Measurements from ENCODE around the gene SIGLEC1.

Gene SIGLEC1

DNA sequence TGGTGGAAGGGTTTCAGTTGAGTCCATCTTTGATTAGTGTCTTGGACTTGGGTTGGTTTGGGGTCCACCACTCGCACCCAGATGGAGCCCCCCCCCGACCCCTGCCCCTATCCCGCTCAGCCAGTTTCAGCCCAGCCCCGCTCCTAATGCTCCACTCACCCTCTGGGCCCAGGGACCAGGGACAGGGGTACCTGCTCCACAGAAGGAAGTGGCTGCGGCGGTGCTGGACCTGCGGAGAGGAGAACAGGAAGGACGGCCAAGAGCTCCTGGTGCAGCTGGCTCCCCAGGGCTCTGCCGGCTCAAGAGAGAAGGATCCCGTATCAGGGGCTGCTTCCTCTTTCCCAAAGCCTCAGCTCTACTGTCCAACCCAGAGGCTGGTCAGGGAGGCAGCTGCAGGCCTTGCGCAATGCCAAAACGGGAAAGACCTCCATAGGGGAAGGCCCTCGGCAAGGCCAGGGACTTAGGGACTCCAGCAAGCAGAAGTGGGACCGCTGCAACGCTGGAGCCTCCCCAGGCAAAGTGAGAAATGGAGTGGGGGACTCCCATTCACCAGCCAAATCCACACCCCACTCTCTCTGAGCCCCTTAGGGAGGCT is at the start of gene SIGLEC1:
TSS of gene SIGLEC1 (minus strand) at position 322 of the 595 bp plus-strand sequence. CDS start 5,472 bp downstream, outside the sequence.
- DNase-seq: no peak

DNA sequence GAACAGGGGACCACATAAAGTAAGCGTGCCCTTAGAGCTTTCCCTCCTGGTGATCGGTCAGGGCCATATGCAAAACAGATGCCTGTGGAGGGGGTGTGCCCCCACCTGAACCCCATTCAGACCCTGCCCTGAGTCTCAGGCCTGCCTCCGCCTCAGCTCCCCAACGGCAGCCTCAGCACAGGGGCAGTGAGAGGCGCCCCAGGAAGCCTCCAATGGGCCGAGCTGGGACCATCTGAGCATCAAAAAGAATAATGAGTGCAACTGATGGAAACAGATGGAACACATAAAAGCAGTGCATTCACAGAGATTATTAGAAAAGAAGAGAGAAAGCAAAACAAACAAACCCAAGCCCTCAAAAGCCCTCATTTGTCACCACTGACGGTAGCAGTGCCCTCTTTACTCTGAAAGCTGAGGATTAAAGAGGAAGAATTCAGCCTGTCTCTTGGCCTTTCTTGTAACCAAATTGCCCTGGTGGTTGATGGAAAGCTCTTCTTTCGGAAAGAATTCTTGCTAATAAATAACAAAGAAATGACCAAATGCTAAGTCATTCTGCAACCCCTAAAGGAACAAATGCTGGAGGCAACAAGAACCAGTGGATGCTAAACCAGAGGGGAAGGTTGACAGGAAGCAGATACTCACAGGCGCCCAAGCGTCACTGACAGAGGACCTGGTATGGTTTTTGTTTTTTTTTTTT is 48.4 kb upstream of the SIGLEC1 start:
- DNase-seq: no peak

DNA sequence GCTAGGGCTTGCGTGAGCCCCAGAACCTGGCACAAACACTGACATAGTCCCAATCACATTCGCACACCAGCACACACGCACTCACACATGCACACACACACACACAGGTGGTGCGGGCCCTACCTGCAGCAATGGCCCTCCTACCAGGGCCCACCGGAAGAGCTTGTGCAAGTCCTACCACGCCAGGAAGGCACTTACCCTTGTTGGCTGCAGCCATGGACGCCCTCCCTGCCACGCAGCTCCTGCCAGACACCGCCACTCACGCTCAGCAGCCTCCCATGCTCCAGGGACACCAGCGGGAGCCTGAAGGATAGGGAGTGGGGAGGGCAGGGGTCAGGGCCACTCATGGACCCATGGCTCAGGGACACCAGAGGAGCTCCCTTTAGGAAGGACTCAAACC is 47.5 kb upstream of the SIGLEC1 start:
- DNase-seq: no peak

DNA sequence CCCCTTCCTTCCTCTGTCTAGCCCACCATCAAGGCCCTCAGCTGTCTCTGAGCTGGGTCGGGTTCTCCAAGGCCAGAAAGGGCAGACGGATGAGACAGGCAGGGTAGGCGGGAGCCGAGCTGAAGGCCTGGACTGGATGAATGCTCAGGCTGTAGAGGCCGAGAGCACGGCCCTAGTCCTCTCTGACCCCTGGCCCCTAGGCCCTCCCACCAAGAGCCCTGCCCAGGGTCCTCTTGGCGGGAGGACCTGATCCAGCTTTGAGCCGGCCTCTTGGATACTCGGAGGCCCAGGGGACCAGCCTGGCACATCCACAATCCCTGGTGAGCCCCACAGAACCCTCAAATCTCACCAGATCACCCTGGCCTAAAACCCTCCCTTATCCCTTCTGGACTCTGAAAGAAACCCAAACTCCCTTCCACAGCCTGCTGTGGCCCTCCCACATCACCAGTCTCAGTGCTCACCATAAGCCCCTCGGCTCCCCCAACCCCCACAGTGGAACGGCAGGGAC is 47.0 kb upstream of the SIGLEC1 start:
- DNase-seq: no peak

DNA sequence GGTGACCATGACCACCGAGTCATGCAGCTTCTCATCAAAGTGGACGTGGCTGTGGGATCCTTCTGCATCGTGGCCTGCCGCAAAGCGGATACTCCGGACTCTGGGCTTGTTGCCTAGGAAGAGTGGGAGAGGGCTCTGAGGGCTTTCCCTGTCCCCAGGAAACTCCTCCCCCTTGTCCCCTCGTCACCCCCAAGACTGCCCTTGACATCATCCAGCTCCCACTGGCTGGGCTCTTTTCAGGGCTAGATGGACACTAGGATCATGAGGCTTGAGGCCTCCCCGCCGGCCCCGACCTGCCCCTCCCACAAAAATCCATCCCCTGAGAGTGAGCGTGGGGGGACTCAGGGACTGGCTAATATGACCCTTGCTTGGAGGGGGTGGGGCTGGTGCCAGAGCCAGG is 46.2 kb upstream of the SIGLEC1 start:
- no peak for DNase-seq

DNA sequence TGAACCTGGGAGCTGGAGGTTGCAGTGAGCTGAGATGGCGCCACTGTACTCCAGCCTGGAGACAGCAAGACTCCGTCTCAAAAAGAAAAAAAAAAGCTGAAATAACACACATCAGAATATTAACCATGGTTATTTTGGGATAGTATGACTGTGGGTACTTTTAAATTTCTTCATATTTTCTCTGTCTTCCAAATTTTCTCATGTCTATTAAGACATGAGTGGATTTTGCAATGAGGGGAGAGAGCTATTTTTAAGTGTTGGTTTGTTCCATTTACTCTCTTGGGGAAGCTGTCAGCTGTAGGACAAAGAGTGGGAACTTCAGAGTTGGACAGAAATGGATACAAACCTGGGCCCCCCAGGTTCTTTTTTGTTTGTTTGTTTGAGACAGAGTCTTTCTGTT is 44.9 kb upstream of the SIGLEC1 start:
- DNase-seq: no peak

DNA sequence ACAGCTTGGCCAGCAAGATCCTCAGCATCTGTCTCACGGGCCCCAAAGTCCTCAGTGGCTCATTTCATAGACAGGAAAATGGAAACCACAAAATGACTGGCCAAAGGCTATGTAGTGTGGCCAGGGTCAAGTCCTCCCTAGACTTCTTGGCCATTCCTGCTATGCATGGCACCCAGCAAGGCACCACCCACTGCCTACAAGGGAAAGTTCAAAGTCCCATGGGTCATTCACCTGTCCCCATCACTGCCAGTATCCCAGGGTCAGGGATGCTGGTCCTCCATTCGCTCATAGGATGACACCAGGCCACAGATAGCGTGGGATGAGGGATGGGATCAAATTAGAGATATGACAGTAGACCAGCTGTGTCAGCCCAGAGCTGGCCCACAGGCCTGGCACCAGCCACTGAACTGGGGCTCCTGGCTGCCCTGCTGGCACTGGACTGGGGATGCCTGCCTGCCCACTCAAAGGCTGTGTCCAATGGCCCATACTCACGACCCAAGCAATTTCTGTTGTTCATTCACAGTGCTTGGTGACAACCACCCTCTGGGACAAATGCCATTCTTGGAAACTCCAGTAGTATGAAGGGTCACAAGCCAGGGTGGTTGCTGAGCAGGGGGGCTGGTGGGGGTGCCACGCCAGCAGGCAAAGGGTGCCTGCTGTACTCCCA is 43.5 kb upstream of the SIGLEC1 start:
- no peak for DNase-seq

DNA sequence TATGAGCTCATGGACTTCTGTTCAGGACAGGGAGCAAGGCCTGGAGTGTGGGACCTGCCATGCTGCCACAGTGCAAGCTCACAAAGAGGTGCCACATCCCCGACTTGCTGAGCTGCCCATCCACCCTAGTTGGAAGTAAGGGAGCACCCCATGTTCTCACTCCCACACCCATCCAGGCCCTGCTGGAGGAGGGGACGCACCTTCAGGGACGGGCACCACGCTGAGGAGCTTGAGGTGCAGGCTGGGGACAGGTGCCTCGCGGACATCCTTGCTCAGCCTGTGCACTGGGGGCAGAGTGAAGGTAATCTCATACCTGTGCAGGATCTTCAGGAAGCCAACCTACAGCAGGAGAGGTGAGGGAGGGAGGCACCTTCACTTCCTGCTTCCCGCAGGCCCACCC is 42.9 kb upstream of the SIGLEC1 start:
- DNase-seq: no peak

DNA sequence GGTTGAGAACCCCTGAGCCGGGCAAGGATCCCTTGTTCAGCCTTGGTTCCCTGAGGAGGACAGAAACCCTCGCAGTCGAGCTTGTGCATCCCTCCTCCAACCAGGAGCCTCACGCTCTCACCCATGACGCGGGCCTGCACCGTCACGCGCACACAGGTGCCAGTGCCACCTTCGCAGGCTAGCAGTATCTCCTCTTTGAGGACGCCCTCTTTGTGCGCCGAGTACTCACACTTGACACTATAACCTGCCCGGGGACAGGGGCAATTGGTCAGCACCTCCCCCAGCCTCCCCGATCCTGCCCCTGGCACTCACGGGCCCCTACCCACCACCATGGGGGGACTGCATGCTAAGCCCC is 41.9 kb upstream of the SIGLEC1 start:
- no peak for DNase-seq

DNA sequence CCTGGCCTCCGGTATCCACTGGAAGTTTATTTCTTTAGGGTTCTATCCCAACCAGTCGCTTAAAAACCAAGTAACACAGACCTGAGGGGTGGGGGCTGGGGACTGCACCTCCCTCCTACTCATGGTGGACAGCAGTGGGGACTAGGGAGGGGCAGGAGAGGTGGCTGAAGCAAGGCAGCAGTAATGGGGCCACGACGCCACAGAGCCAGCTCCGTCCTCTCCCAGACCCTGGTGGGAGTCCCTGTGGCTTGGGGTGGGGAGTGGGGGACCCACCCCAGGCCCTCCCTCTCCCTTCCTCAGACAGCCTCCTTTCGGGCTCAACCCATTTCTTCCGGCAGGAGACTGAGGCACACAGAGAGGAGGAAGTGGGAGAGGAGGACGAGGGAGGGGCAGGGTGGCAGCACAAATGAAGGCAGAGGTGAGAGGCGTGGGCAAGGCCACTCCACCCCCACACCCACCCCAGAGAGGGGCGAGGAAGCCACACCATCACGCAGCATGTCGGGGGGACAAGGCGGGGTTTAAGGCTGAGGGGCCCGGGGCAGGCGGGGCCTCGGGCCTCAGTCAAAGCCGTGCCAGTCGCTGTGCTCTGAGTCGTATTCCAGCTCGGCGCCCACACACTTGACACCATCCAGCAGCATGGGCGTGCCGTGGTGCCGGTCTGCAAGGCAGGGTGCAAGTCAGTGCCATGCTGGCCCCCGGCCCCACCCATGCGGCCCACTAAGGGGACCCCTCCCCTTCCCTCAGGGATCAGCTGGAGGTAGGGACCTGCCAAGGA is 41.3 kb upstream of the SIGLEC1 start:
- DNase-seq: no peak

DNA sequence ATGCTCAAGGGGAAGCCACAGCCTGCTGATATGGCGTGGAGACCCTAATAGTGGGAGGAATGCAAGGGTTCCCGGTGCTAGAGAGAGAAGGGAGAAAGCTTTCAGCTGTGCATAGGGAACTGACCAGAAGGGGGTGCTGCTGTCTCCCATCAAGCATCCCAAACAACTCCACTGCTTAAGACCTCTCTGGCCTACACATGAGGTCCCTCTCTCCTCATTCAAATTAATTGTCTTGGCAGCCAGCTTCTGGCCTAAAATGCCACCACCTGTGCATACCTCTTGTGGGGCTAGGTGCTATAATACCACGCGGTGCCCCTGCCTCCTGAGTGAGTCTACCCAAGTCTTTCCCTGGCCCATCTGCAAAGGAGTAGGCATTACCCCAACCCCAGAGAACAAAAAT is 40.7 kb upstream of the SIGLEC1 start:
- peak; percentile 81 for DNase-seq

DNA sequence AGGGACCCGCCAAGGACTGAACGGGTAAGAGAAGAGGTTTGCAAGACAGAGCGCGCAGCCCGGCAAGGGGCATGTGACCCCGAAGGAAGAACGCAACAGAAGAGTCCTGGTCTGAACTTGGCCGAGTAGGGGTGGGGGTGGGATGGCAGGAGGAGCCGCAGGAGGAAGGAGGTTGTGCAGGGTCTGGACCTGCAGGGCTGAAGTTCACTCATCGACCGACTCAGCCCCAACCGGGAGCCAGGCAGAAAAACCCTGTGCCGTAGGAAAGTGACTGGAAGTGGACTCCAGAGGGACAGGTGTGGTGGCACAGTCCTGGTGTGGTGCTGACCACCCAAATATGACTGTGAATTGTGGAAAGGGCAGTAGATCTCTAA is 40.0 kb upstream of the SIGLEC1 start:
- DNase-seq: no peak

DNA sequence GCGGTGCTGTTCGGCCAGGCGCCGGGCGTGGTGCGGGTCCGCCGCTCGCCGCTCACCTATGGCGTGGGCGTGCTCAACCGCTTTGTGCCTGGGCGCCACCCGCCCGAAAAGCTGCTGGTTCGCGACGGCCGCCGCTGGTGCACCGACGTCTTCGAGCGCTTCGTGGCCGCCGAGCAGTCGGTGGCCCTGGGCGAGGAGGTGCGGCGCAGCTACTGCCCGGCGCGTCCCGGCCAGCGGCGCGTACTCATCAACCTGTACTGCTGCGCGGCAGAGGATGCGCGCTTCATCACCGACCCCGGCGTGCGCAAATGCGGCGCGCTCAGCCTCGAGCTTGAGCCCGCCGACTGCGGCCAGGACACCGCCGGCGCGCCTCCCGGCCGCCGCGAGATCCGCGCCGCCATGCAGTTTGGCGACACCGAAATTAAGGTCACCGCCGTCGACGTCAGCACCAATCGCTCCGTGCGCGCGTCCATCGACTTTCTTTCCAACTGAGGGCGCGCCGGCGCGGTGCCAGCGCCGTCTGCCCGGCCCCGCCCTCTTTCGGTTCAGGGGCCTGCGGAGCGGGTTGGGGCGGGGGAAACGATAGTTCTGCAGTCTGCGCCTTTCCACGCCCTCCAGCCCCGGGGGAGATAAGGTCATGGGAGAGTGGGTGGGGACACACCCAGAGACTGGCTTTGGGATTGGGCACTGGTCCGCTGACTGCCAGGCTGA is 39.4 kb upstream of the SIGLEC1 start:
- DNase-seq: peak; percentile 82

DNA sequence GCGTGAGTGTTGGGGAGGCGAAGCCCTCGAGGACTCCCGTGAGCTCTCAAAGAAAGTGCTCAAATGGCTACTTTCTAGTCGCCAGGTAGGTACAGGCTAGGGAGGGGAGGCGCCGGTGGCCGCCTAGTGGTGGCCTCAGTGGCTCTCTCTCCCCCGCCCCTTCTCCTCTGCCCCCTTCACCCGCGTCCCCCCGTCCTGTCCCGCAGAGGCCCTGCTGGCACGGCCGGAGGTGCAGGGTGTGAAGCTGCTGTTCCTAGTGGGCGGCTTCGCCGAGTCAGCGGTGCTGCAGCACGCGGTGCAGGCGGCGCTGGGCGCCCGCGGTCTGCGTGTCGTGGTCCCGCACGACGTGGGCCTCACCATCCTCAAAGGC is 38.9 kb upstream of the SIGLEC1 start:
- DNase-seq: no peak

DNA sequence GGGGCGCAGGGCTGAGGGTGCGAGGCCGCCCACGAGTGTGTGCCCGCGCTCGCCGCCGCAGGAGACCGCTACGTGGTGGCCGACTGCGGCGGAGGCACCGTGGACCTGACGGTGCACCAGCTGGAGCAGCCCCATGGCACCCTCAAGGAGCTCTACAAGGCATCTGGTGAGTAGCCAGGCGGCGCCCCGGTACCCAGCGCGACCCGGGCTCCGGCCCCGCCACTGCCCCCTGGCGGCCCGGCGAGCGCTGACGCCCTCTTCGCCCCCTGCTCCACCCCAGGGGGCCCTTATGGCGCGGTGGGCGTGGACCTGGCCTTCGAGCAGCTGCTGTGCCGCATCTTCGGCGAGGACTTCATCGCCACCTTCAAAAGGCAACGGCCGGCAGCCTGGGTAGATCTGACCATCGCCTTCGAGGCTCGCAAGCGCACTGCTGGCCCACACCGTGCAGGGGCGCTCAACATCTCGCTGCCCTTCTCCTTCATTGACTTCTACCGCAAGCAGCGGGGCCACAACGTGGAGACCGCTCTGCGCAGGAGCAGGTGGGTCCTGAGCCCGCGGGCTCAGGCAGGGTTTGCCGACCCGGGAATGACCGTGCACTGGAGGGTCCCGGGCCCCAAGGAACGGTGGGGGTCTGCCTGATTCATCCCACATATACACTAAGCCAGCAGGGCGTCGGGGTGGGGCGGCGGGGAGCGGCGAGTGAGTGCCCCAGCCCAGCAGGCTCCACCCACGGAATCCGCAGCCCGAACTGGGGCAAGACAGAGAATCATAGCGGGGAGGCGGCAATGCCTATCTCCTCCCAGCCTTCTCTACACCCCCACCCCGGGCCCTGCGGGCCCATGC is 37.5 kb upstream of the SIGLEC1 start:
- DNase-seq: peak; percentile 91

DNA sequence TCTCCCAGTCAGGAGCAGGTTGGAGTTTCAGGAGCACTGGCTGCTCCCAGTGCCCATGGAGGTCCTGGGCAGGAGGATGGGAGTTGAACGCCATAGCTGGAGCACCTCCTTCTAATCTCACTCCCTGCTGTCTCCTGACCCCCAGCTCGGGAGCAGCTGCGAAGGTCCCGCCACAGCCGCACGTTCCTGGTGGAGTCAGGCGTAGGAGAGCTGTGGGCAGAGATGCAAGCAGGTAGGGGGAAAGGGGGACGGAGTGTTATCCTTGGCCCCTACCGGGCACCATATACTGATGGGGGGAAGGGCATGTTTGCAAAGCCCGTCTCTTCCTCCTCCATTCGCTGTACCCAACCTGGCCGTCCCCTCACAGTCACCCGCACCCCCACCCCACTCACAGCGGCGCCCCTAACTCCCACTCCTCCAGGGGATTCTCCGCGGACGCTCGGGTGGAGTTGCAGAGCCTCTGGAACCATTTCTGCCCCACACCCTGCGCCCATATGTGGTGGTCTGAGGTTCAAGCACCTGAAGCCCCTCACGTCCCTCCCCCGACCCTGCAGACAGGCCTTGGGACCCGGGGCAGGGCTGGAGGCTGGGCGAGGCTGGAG is 36.8 kb upstream of the SIGLEC1 start:
- DNase-seq: no peak

DNA sequence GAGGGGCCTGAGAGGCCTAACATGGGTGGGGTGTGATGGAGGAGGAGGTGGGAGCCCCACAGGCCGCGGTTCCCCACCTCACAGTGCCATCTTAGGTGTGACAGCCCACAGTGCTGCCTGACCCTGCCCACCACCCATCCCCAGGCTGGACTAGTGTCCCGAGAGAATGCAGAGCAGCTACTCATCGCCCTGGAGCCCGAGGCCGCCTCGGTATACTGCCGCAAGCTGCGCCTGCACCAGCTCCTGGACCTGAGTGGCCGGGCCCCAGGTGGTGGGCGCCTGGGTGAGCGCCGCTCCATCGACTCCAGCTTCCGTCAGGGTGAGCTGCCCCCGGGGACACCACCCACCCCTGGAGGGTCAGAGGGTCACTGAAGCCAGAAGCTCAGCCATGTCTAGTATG is 35.7 kb upstream of the SIGLEC1 start:
- no peak for DNase-seq

DNA sequence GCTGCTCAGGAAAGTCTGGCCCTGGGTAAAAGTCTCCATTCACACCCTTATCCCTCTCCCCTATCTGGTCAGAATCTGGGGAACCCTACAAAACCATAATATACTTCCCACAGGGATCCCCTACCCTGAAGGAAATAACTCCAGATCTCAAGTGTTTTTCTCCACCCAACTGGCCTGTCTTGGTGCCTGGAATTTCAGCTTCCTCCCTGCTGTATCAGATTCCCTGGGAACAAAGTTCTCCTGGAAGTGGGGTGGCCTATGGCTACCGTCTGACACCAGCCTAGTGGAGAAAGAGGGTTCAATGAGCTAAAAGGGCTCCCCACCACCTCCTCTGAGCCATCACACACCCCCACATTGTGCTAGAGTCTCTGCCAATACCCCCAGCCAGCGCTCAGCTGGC is 35.1 kb upstream of the SIGLEC1 start:
- no peak for DNase-seq

DNA sequence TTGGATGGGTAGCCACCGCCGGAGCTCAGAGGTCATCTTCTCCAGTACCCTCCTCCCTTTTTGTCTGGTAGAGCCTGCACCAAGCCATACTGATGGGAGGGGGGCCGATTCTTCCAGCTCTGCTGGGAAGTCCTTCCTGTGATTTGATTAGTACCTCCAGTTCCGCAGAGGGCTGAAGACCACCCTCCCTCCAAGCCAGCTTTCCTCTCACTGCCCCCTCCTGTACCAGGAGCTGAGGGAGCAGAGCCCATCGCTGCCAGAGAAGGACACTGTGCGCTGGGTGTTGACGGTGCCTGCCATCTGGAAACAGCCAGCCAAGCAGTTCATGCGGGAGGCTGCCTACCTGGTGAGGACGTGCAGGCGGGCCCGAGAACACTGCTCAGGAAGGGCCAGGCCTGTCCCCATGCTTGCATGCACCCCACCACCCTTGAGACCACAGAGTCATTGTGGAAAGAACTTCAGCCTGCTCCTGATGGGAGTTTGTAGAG is 33.3 kb upstream of the SIGLEC1 start:
- no peak for DNase-seq

DNA sequence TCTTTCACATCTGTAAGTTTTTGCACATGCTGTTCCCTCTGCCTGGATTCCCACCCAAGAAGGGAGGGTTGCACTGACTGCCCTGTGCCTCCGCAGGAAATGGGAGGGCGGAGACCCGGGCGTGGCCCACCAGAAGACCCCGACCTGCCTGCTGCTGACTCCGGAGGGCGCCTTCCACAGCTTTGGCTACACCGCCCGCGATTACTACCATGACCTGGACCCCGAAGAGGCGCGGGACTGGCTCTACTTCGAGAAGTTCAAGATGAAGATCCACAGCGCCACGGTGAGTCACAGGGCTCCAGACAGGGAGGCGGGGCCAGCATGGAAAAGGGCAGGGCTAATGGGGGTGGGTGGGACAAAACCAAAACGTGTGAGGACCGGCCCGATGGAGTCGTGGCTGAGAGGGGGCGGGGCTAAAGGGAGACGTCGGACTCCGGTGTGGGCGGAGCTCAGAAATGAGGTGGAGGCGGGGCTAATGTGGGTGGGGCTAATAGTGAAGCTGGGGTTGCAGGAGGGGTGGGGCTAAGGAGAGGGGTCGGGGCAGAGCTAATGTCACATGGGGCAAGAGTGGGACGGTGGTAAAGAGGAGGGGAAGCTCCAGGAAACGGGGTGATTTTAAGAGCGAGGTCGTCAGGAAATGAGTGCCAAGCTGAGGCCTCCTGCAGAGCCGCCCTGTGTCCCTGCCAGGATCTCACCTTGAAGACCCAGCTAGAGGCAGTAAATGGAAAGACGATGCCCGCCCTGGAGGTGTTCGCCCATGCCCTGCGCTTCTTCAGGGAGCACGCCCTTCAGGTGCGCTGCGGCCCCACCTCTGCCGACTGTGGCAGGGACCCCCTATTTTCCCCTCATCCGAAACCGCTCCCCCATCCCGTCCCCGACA is 32.6 kb upstream of the SIGLEC1 start:
- no peak for DNase-seq
